ENCODE measurements around the gene PURB.
A peak's percentile ranks its signal among the peaks of the same experiment; 100 is the strongest.

PURB gene

DNA sequence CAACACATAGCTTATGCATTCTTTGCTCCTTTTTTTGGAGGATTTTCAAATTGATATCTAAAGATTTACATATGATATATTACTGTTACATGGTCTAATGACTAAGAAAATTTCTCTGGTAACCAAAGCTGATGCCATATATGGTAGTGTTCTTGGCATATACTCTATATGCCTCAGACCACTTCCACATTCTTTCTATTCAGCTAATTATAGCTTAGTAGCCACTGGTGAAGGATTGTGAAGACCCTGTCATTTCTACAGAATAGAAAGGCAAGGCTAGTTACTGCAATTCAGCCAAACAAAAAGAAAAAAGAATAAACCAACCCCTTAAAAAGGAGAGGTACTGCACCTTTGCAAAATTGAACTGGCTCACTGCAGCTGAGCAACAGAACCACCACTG lies 3.7 kb downstream of the PURB start:
- Histone ChIP-seq H3K27me3 (ENCODE audit: insufficient read depth, low read length, poor library complexity, severe bottlenecking) (no peaks in the 10 kb centered on the region), H3K4me3 (ENCODE audit: low read length, poor library complexity, severe bottlenecking) (peak overlapping the region; percentile 94), H3K4me1 (ENCODE audit: insufficient read depth, low read length, poor library complexity, severe bottlenecking) (peaks cover 51% of the 10 kb centered on the region), H3K79me2 (ENCODE audit: insufficient read depth, low read length) (peaks cover 74% of the 10 kb centered on the region), H3F3A (ENCODE audit: low read depth) (peaks cover 5% of the 10 kb centered on the region; the same call in 1 of the 2 replicates), H3K36me3 (ENCODE audit: insufficient read depth, low read length) (no peaks in the 10 kb centered on the region), H2AFZ (ENCODE audit: low read length) (no peak overlapping the region), H3K9ac (ENCODE audit: low read depth, low read length, poor library complexity, severe bottlenecking) (peak overlapping the region; percentile 89), H3K9me2 (replicated peaks; ENCODE audit: low read depth, low read length) (no peaks in the 10 kb centered on the region), H4K20me1 (ENCODE audit: insufficient read depth, low read length, poor library complexity, severe bottlenecking) (peaks cover 61% of the 10 kb centered on the region), H3K9me3 (ENCODE audit: insufficient read depth, low read depth, low read length) (no peaks in the 10 kb centered on the region), H3K4me2 (ENCODE audit: low read depth, low read length, poor library complexity, severe bottlenecking) (peak overlapping the region; percentile 98)
- TF ChIP-seq EZH2phosphoT487 (IDR thresholded peaks at IDR 0.05; ENCODE audit: borderline replicate concordance): no peak
- TF ChIP-seq, protein P1, sequence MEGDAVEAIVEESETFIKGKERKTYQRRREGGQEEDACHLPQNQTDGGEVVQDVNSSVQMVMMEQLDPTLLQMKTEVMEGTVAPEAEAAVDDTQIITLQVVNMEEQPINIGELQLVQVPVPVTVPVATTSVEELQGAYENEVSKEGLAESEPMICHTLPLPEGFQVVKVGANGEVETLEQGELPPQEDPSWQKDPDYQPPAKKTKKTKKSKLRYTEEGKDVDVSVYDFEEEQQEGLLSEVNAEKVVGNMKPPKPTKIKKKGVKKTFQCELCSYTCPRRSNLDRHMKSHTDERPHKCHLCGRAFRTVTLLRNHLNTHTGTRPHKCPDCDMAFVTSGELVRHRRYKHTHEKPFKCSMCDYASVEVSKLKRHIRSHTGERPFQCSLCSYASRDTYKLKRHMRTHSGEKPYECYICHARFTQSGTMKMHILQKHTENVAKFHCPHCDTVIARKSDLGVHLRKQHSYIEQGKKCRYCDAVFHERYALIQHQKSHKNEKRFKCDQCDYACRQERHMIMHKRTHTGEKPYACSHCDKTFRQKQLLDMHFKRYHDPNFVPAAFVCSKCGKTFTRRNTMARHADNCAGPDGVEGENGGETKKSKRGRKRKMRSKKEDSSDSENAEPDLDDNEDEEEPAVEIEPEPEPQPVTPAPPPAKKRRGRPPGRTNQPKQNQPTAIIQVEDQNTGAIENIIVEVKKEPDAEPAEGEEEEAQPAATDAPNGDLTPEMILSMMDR (conservative IDR thresholded peaks at IDR 0.05; ENCODE audit: low read length): no peak

DNA sequence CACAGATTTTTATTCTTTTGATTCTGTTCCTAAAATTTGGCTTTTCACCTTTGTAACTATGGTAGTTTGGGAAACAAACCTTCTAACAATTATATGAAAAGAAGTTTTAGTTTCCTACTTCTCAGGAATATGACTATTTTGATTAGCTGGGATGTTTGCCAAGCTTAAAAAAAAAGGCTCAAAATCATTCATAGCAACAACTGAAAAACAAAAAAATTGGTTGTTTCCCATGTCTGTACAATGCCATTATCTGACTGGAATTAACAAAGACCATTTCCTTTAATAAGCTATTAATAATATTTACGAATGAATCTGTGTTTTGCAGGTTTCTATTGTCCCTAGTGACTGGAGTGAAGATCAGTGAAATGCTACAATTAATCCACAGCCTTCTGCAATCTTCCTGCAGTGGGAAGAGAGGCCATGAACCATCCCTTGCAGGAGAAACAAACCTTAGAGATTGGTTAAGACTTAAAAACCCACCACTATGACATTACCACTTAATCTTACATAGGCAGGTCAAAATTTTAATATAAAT lies 4.2 kb downstream of the PURB start:
- no peak overlapping the region for H2AFZ ChIP-seq (ENCODE audit: low read length)
- H3F3A ChIP-seq (ENCODE audit: low read depth): peaks cover 5% of the 10 kb centered on the region; the same call in 1 of the 2 replicates
- peak overlapping the region; percentile 94 for H3K4me3 ChIP-seq (ENCODE audit: low read length, poor library complexity, severe bottlenecking)
- H3K36me3 ChIP-seq (ENCODE audit: insufficient read depth, low read length): no peaks in the 10 kb centered on the region
- peak overlapping the region; percentile 89 for H3K9ac ChIP-seq (ENCODE audit: low read depth, low read length, poor library complexity, severe bottlenecking)
- peaks cover 61% of the 10 kb centered on the region for H4K20me1 ChIP-seq (ENCODE audit: insufficient read depth, low read length, poor library complexity, severe bottlenecking)
- no peaks in the 10 kb centered on the region for H3K27me3 ChIP-seq (ENCODE audit: insufficient read depth, low read length, poor library complexity, severe bottlenecking)
- no peak for TF ChIP-seq EZH2phosphoT487 (IDR thresholded peaks at IDR 0.05; ENCODE audit: borderline replicate concordance)
- TF ChIP-seq, protein P1 (conservative IDR thresholded peaks at IDR 0.05; ENCODE audit: low read length): no peak
- peak overlapping the region; percentile 98 for H3K4me2 ChIP-seq (ENCODE audit: low read depth, low read length, poor library complexity, severe bottlenecking)
- H3K9me3 ChIP-seq (ENCODE audit: insufficient read depth, low read depth, low read length): no peaks in the 10 kb centered on the region
- H3K4me1 ChIP-seq (ENCODE audit: insufficient read depth, low read length, poor library complexity, severe bottlenecking): peaks cover 48% of the 10 kb centered on the region
- H3K79me2 ChIP-seq (ENCODE audit: insufficient read depth, low read length): peaks cover 74% of the 10 kb centered on the region
- no peaks in the 10 kb centered on the region for H3K9me2 ChIP-seq (replicated peaks; ENCODE audit: low read depth, low read length)

DNA sequence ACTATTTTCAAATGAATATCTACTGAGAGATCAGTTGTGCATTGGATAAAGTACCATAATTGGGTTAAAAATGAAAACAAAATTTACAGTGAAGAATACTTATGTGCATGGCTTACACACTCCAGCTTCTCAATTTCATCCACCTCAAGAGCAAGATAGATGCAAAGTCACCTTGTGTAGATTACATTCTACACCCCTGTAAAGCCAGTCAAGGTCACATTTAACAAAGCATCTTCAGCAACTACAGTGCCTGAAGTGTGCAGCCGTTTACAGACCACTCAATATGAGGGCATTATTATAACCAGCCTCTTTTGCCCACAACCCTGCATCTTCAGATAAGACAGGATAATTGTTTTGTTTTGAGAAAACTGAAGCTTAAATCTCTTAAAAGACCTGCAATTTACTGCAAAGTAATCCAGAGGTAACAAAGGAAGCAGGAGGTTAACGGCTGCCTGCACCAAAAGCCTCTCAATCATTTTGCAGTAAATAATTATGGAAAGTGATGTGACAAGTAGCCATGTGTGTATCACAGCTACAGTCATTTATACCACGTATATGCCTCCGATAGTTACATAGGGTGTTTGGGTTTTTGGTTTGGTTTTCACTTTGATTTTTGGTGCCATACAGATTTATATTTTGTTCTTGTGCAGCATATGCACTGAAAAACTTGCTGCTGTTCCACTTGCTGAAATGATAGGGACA lies 4.9 kb downstream of the PURB start:
- H3F3A ChIP-seq (ENCODE audit: low read depth): no peaks in the 10 kb centered on the region
- H3K27me3 ChIP-seq (ENCODE audit: insufficient read depth, low read length, poor library complexity, severe bottlenecking): no peaks in the 10 kb centered on the region
- peaks cover 46% of the 10 kb centered on the region for H3K4me1 ChIP-seq (ENCODE audit: insufficient read depth, low read length, poor library complexity, severe bottlenecking)
- peak overlapping the region; percentile 94 for H3K4me3 ChIP-seq (ENCODE audit: low read length, poor library complexity, severe bottlenecking)
- H3K9me2 ChIP-seq (replicated peaks; ENCODE audit: low read depth, low read length): no peaks in the 10 kb centered on the region
- peaks cover 61% of the 10 kb centered on the region for H4K20me1 ChIP-seq (ENCODE audit: insufficient read depth, low read length, poor library complexity, severe bottlenecking)
- H2AFZ ChIP-seq (ENCODE audit: low read length): no peak overlapping the region
- peak overlapping the region; percentile 98 for H3K4me2 ChIP-seq (ENCODE audit: low read depth, low read length, poor library complexity, severe bottlenecking)
- H3K36me3 ChIP-seq (ENCODE audit: insufficient read depth, low read length): no peaks in the 10 kb centered on the region
- no peaks in the 10 kb centered on the region for H3K9me3 ChIP-seq (ENCODE audit: insufficient read depth, low read depth, low read length)
- peak overlapping the region; percentile 89 for H3K9ac ChIP-seq (ENCODE audit: low read depth, low read length, poor library complexity, severe bottlenecking)
- TF ChIP-seq, protein P1 (conservative IDR thresholded peaks at IDR 0.05; ENCODE audit: low read length): no peak
- TF ChIP-seq EZH2phosphoT487 (IDR thresholded peaks at IDR 0.05; ENCODE audit: borderline replicate concordance): no peak
- peaks cover 74% of the 10 kb centered on the region for H3K79me2 ChIP-seq (ENCODE audit: insufficient read depth, low read length)
